Measurements from ENCODE around the gene LRRC70.
"Not testable (repeated sequence)": the region's sequence is repeated elsewhere in the genome, so short reads cannot be mapped to it uniquely, and the experiment has no call there.

The LRRC70 gene

GRCh38 chr5:62621280-62621679 lies 42.7 kb downstream of the LRRC70 start:
- Histone ChIP-seq H3K9me2 (replicated peaks; ENCODE audit: low read depth, low read length) (no peaks in the 10 kb centered on the region), H3K36me3 (ENCODE audit: insufficient read depth, low read length) (no peaks in the 10 kb centered on the region), H3K79me2 (ENCODE audit: insufficient read depth, low read length) (0 out of 2 replicates have a peak, but pooled peaks cover 2% of the 10 kb centered on the region), H2AFZ (ENCODE audit: low read length) (no peak overlapping the region), H3F3A (ENCODE audit: low read depth) (no peaks in the 10 kb centered on the region), H3K4me3 (ENCODE audit: low read length, poor library complexity, severe bottlenecking) (no peak overlapping the region), H3K4me1 (ENCODE audit: insufficient read depth, low read length, poor library complexity, severe bottlenecking) (no peaks in the 10 kb centered on the region), H3K4me2 (ENCODE audit: low read depth, low read length, poor library complexity, severe bottlenecking) (no peak overlapping the region), H3K27me3 (ENCODE audit: insufficient read depth, low read length, poor library complexity, severe bottlenecking) (no peaks in the 10 kb centered on the region), H3K9me3 (ENCODE audit: insufficient read depth, low read depth, low read length) (no peaks in the 10 kb centered on the region), H3K9ac (ENCODE audit: low read depth, low read length, poor library complexity, severe bottlenecking) (no peak overlapping the region), H4K20me1 (ENCODE audit: insufficient read depth, low read length, poor library complexity, severe bottlenecking) (no peaks in the 10 kb centered on the region)
- TF ChIP-seq EZH2phosphoT487 (IDR thresholded peaks at IDR 0.05; ENCODE audit: borderline replicate concordance), result no peak
- no peak for TF ChIP-seq CTCF (conservative IDR thresholded peaks at IDR 0.05; ENCODE audit: low read length)

- no peak for TF ChIP-seq CTCF (conservative IDR thresholded peaks at IDR 0.05; ENCODE audit: low read length)
- TF ChIP-seq EZH2phosphoT487 (IDR thresholded peaks at IDR 0.05; ENCODE audit: borderline replicate concordance), result no peak
- no peaks in the 10 kb centered on the region for H3F3A ChIP-seq (ENCODE audit: low read depth)
- H3K9ac ChIP-seq (ENCODE audit: low read depth, low read length, poor library complexity, severe bottlenecking), result no peak overlapping the region
- peaks cover 13% of the 10 kb centered on the region; the same call in 1 of the 2 replicates for H3K36me3 ChIP-seq (ENCODE audit: insufficient read depth, low read length)
- no peaks in the 10 kb centered on the region for H3K9me3 ChIP-seq (ENCODE audit: insufficient read depth, low read depth, low read length)
- no peak overlapping the region for H2AFZ ChIP-seq (ENCODE audit: low read length)
- no peaks in the 10 kb centered on the region for H3K4me1 ChIP-seq (ENCODE audit: insufficient read depth, low read length, poor library complexity, severe bottlenecking)
- no peak overlapping the region for H3K4me2 ChIP-seq (ENCODE audit: low read depth, low read length, poor library complexity, severe bottlenecking)
- H3K27me3 ChIP-seq (ENCODE audit: insufficient read depth, low read length, poor library complexity, severe bottlenecking), result no peaks in the 10 kb centered on the region
- 0 out of 2 replicates have a peak, but pooled peaks cover 2% of the 10 kb centered on the region for H3K79me2 ChIP-seq (ENCODE audit: insufficient read depth, low read length)
- no peaks in the 10 kb centered on the region for H3K9me2 ChIP-seq (replicated peaks; ENCODE audit: low read depth, low read length)
- H4K20me1 ChIP-seq (ENCODE audit: insufficient read depth, low read length, poor library complexity, severe bottlenecking), result no peaks in the 10 kb centered on the region
- no peak overlapping the region for H3K4me3 ChIP-seq (ENCODE audit: low read length, poor library complexity, severe bottlenecking)
These were observed 44.7 kb downstream of the LRRC70 start for GRCh38 chr5:62623271-62623670.

GRCh38 chr5:62624436-62624835 lies 45.8 kb downstream of the LRRC70 start:
- H3F3A ChIP-seq (ENCODE audit: low read depth); H2AFZ ChIP-seq (ENCODE audit: low read length); H4K20me1 ChIP-seq (ENCODE audit: insufficient read depth, low read length, poor library complexity, severe bottlenecking); H3K4me2 ChIP-seq (ENCODE audit: low read depth, low read length, poor library complexity, severe bottlenecking); H3K27me3 ChIP-seq (ENCODE audit: insufficient read depth, low read length, poor library complexity, severe bottlenecking); H3K79me2 ChIP-seq (ENCODE audit: insufficient read depth, low read length); H3K4me1 ChIP-seq (ENCODE audit: insufficient read depth, low read length, poor library complexity, severe bottlenecking); H3K9ac ChIP-seq (ENCODE audit: low read depth, low read length, poor library complexity, severe bottlenecking); H3K9me2 ChIP-seq (replicated peaks; ENCODE audit: low read depth, low read length); H3K9me3 ChIP-seq (ENCODE audit: insufficient read depth, low read depth, low read length); H3K4me3 ChIP-seq (ENCODE audit: low read length, poor library complexity, severe bottlenecking): not testable (repeated sequence)
- peaks cover 24% of the 10 kb centered on the region; the same call in 1 of the 2 replicates for H3K36me3 ChIP-seq (ENCODE audit: insufficient read depth, low read length)

GRCh38 chr5:62626534-62626933 lies 47.9 kb downstream of the LRRC70 start:
- H3K4me1 ChIP-seq (ENCODE audit: insufficient read depth, low read length, poor library complexity, severe bottlenecking), result no peaks in the 10 kb centered on the region
- no peak overlapping the region for H3K9ac ChIP-seq (ENCODE audit: low read depth, low read length, poor library complexity, severe bottlenecking)
- no peak overlapping the region for H2AFZ ChIP-seq (ENCODE audit: low read length)

More at GRCh38 chr5:62626534-62626933, 47.9 kb downstream of the LRRC70 start:
- no peaks in the 10 kb centered on the region for H4K20me1 ChIP-seq (ENCODE audit: insufficient read depth, low read length, poor library complexity, severe bottlenecking)
- H3F3A ChIP-seq (ENCODE audit: low read depth), result no peaks in the 10 kb centered on the region
- H3K4me3 ChIP-seq (ENCODE audit: low read length, poor library complexity, severe bottlenecking), result no peak overlapping the region
- H3K79me2 ChIP-seq (ENCODE audit: insufficient read depth, low read length), result no peaks in the 10 kb centered on the region
- no peak for TF ChIP-seq EZH2phosphoT487 (IDR thresholded peaks at IDR 0.05; ENCODE audit: borderline replicate concordance)
- no peak for TF ChIP-seq CTCF (conservative IDR thresholded peaks at IDR 0.05; ENCODE audit: low read length)
- H3K36me3 ChIP-seq (ENCODE audit: insufficient read depth, low read length), result peaks cover 30% of the 10 kb centered on the region; the same call in 1 of the 2 replicates
- H3K27me3 ChIP-seq (ENCODE audit: insufficient read depth, low read length, poor library complexity, severe bottlenecking), result no peaks in the 10 kb centered on the region
- H3K9me3 ChIP-seq (ENCODE audit: insufficient read depth, low read depth, low read length), result no peaks in the 10 kb centered on the region
- no peak overlapping the region for H3K4me2 ChIP-seq (ENCODE audit: low read depth, low read length, poor library complexity, severe bottlenecking)
- no peaks in the 10 kb centered on the region for H3K9me2 ChIP-seq (replicated peaks; ENCODE audit: low read depth, low read length)
